ENCODE measurements around the gene RGS12. TPM values are rescaled to one million over a fixed set of nuclear protein-coding genes. Genes with fewer than 3 reads are reported as not detected.
A peak's percentile ranks its signal among the peaks of the same experiment; 100 is the strongest.

RGS12 gene
- total RNA-seq: 10 to 100 TPM; 12.0 to 36.2 (median 18.8) TPM
- 10 to 100 TPM in 2 of 3 donors, 1 to 10 TPM in 1; 7.5 to 26.5 (median 23.1) TPM for polyA plus RNA-seq
- long read RNA-seq, donor 1: 0 reads
- long read RNA-seq, donor 2: 0 reads

- WGBS, 5 donors: 0 to 1% (median 1%) methylated on average over 10 to 121 of the region's 121 CpGs
- TF ChIP-seq POLR2A (IDR thresholded peaks at IDR 0.05) (peak in 2 of 3 donors; percentile 23 to 56), POLR2AphosphoS5 (IDR thresholded peaks at IDR 0.05) (peak; percentile 81 to 89 (median 86))
- TF ChIP-seq, protein P1, sequence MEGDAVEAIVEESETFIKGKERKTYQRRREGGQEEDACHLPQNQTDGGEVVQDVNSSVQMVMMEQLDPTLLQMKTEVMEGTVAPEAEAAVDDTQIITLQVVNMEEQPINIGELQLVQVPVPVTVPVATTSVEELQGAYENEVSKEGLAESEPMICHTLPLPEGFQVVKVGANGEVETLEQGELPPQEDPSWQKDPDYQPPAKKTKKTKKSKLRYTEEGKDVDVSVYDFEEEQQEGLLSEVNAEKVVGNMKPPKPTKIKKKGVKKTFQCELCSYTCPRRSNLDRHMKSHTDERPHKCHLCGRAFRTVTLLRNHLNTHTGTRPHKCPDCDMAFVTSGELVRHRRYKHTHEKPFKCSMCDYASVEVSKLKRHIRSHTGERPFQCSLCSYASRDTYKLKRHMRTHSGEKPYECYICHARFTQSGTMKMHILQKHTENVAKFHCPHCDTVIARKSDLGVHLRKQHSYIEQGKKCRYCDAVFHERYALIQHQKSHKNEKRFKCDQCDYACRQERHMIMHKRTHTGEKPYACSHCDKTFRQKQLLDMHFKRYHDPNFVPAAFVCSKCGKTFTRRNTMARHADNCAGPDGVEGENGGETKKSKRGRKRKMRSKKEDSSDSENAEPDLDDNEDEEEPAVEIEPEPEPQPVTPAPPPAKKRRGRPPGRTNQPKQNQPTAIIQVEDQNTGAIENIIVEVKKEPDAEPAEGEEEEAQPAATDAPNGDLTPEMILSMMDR (IDR thresholded peaks at IDR 0.05 in 8 of 11, conservative IDR thresholded peaks at IDR 0.05 in 3 of 11): no peak
- no peaks in the 10 kb centered on the region for H3K36me3 ChIP-seq
- H3K27ac ChIP-seq: peak within 1 kb of the TSS; percentile 63 to 93 (median 91)
- H3K27me3 ChIP-seq (replicated peaks in 1 of 7): peaks cover 0 to 37% (median 0%) of the 10 kb centered on the region in 7 donors
- peak; percentile 96 for DNase-seq
- peaks cover 4 to 45% (median 32%) of the 10 kb centered on the region in 6 donors for H3K4me1 ChIP-seq
- intact Hi-C loops (cut with DNase I; ENCODE audit: low total_unique reads): no loop called here
- H3K9me3 ChIP-seq: no peaks in the 10 kb centered on the region
- peak within 1 kb of the TSS; percentile 67 to 86 (median 82) for H3K4me3 ChIP-seq
These were observed at the start of gene RGS12 for GRCh38 chr4:3292571-3293400. RGS12 (plus strand) TSS chr4:3293021; CDS start chr4:3316171, 23,150 bp downstream.

DNA sequence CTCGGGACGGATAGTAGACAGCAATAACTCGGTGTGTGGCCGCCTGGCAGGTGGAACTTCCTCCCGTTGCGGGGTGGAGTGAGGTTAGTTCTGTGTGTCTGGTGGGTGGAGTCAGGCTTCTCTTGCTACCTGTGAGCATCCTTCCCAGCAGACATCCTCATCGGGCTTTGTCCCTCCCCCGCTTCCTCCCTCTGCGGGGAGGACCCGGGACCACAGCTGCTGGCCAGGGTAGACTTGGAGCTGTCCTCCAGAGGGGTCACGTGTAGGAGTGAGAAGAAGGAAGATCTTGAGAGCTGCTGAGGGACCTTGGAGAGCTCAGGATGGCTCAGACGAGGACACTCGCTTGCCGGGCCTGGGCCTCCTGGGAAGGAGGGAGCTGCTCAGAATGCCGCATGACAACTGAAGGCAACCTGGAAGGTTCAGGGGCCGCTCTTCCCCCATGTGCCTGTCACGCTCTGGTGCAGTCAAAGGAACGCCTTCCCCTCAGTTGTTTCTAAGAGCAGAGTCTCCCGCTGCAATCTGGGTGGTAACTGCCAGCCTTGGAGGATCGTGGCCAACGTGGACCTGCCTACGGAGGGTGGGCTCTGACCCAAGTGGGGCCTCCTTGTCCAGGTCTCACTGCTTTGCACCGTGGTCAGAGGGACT lies 49.6 kb upstream of the RGS12 start:
- WGBS, 5 donors: 73 to 82% (median 82%) methylated on average over 11 to 23 of the region's 23 CpGs
- TF ChIP-seq POLR2AphosphoS5 (IDR thresholded peaks at IDR 0.05): peak in 1 of 3 donors; percentile 33
- TF ChIP-seq, protein P1 (IDR thresholded peaks at IDR 0.05 in 8 of 11, conservative IDR thresholded peaks at IDR 0.05 in 3 of 11): no peak
- intact Hi-C loops (cut with DNase I; ENCODE audit: low total_unique reads): no loop called here
- H3K9me3 ChIP-seq: no peaks in the 10 kb centered on the region
- no peak overlapping the region for H3K27ac ChIP-seq
- H3K4me3 ChIP-seq: no peak overlapping the region
- DNase-seq: no peak
- H3K27me3 ChIP-seq (replicated peaks in 1 of 7): no peaks in the 10 kb centered on the region
- H3K4me1 ChIP-seq: peaks cover 0 to 4% (median 0%) of the 10 kb centered on the region in 6 donors
- H3K36me3 ChIP-seq: peaks cover 0 to 72% (median 35%) of the 10 kb centered on the region in 6 donors

DNA sequence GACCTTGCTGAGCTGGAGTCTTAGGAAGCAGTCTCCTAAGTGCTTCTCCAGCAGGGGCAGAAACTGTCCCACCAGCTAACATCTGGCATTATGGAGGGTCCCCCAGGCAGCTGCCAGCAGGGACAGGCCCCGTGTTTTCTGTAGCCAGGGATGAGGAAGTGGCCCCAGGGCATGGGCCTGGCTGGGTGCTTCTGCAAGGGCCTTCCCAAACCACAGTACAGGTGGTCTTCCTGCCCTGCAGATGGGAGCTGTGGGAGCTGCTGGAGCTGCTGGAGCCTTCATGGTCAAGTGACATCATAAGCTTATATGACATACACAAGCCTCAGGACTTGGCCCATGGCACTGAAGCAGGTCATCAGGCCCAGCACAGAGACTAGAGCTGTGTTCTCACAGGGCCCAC lies 48.8 kb upstream of the RGS12 start:
- no peak for DNase-seq
- no peak for TF ChIP-seq POLR2AphosphoS5 (IDR thresholded peaks at IDR 0.05)
- TF ChIP-seq, protein P1 (IDR thresholded peaks at IDR 0.05 in 8 of 11, conservative IDR thresholded peaks at IDR 0.05 in 3 of 11): no peak
- no peak for TF ChIP-seq POLR2A (IDR thresholded peaks at IDR 0.05)
- H3K4me1 ChIP-seq: peaks cover 0 to 4% (median 0%) of the 10 kb centered on the region in 6 donors
- H3K27me3 ChIP-seq (replicated peaks in 1 of 7): no peaks in the 10 kb centered on the region
- H3K4me3 ChIP-seq: no peak overlapping the region
- no peak overlapping the region for H3K27ac ChIP-seq
- intact Hi-C loops (cut with DNase I; ENCODE audit: low total_unique reads): no loop called here
- peaks cover 0 to 64% (median 27%) of the 10 kb centered on the region in 6 donors for H3K36me3 ChIP-seq
- no peaks in the 10 kb centered on the region for H3K9me3 ChIP-seq
- WGBS, 5 donors: 19 to 20% (median 20%) methylated on average over 1 of the region's 1 CpG

DNA sequence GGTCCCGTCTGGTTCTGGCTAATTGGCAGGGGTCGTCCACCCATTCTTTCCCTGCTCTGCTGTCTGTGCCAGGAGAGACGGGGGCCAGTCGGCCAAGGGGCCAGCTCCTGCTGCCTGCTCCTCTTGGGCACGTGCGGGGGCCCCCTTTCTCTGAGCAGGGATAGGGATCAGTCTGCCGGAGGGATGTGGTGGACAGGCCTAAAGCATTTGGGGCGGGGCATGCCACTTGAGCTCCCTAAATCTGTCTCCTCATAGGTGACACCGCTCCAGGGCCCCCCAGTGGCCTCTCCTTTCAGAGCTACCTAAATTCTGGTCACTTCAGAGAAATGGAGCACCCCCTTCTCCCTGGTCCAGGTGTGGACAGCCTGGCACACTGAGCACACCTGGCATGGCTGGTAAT lies 48.1 kb upstream of the RGS12 start:
- Histone ChIP-seq H3K27me3 (replicated peaks in 1 of 7) (no peaks in the 10 kb centered on the region), H3K4me1 (peaks cover 0 to 4% (median 0%) of the 10 kb centered on the region in 6 donors), H3K9me3 (no peaks in the 10 kb centered on the region), H3K4me3 (no peak overlapping the region), H3K36me3 (peaks cover 0 to 57% (median 20%) of the 10 kb centered on the region in 6 donors), H3K27ac (no peak overlapping the region)
- WGBS, 5 donors: 85 to 95% (median 92%) methylated on average over 8 to 9 of the region's 9 CpGs
- no peak for DNase-seq
- TF ChIP-seq POLR2A (IDR thresholded peaks at IDR 0.05) (no peak), POLR2AphosphoS5 (IDR thresholded peaks at IDR 0.05) (no peak)
- TF ChIP-seq, protein P1 (IDR thresholded peaks at IDR 0.05 in 8 of 11, conservative IDR thresholded peaks at IDR 0.05 in 3 of 11): no peak
- intact Hi-C loops (cut with DNase I; ENCODE audit: low total_unique reads): no loop called here

All from spleen (tissue), 13 donors.